WERI-Rb-1 (cell line): Measurements from ENCODE around the gene DDX3Y.

Source experiments
- DNase-seq: peaks from one replicate; pipeline ENCODE4 v3.0.0-alpha.2; 2020
- H3K27ac ChIP-seq: fragments of 250-450 bp; sonication (Bioruptor Pico); 2 replicates; pipeline ENCODE4 v1.5.1; 2020; ENCODE audit warnings: mild to moderate bottlenecking, moderate library complexity
- H3K27me3 ChIP-seq: fragments of 250-450 bp; sonication (Bioruptor Pico); 2 replicates; pipeline ENCODE4 v1.5.1; 2021; ENCODE audit warnings: mild to moderate bottlenecking, low read depth, moderate library complexity; ENCODE audit not compliant: insufficient read depth, severe bottlenecking
- H3K36me3 ChIP-seq: fragments of 250-450 bp; sonication (Bioruptor Pico); 2 replicates; pipeline ENCODE4 v1.5.1; 2020; ENCODE audit warnings: mild to moderate bottlenecking, moderate library complexity
- H3K4me3 ChIP-seq: 2 replicates; pipeline ENCODE4 v1.5.1; 2011; ENCODE audit warnings: low read depth, mild to moderate bottlenecking, control low read depth, low read length
- H3K9me3 ChIP-seq: fragments of 250-450 bp; sonication (Bioruptor Pico); 2 replicates; pipeline ENCODE4 v1.5.1; 2021; ENCODE audit warnings: mild to moderate bottlenecking, moderate library complexity; ENCODE audit not compliant: severe bottlenecking
- CTCF ChIP-seq: IDR thresholded peaks from 2 replicates; pipeline ENCODE4 v1.5.1; 2011; ENCODE audit warnings: low read depth, mild to moderate bottlenecking, control low read depth, inconsistent platforms, low read length

The DDX3Y gene

GRCh38 chrY:12904618-12905516, at the start of gene DDX3Y:
DDX3Y (plus strand) TSS chrY:12904868; CDS start chrY:12904937, 69 bp downstream.
- Histone ChIP-seq H3K27ac (no peak within 1 kb of the TSS), H3K9me3 (no peaks in the 10 kb centered on the region), H3K36me3 (no peaks in the 10 kb centered on the region), H3K4me3 (no peak within 1 kb of the TSS), H3K27me3 (no peaks in the 10 kb centered on the region)
- TF ChIP-seq CTCF: no peak
- no peak for DNase-seq

- no peaks in the 10 kb centered on the region for H3K27me3 ChIP-seq
- H3K9me3 ChIP-seq: no peaks in the 10 kb centered on the region
- no peaks in the 10 kb centered on the region for H3K36me3 ChIP-seq
- no peak for TF ChIP-seq CTCF
- no peak overlapping the region for H3K4me3 ChIP-seq
- no peak overlapping the region for H3K27ac ChIP-seq
- no peak for DNase-seq
Measured at GRCh38 chrY:12855791-12856275, 48.8 kb upstream of the DDX3Y start.

GRCh38 chrY:12867960-12868359, 36.7 kb upstream of the DDX3Y start:
- Histone ChIP-seq H3K9me3 (no peaks in the 10 kb centered on the region), H3K4me3 (no peak overlapping the region), H3K27me3 (no peaks in the 10 kb centered on the region), H3K36me3 (no peaks in the 10 kb centered on the region), H3K27ac (no peak overlapping the region)
- TF ChIP-seq CTCF: no peak
- DNase-seq: no peak

GRCh38 chrY:12896973-12897372, 7.7 kb upstream of the DDX3Y start:
- Histone ChIP-seq H3K36me3 (no peaks in the 10 kb centered on the region), H3K27me3 (no peaks in the 10 kb centered on the region), H3K27ac (no peak overlapping the region), H3K4me3 (no peak overlapping the region), H3K9me3 (no peaks in the 10 kb centered on the region)
- no peak for DNase-seq
- no peak for TF ChIP-seq CTCF

GRCh38 chrY:12898604-12899003, 6.1 kb upstream of the DDX3Y start:
- Histone ChIP-seq H3K9me3 (no peaks in the 10 kb centered on the region), H3K36me3 (no peaks in the 10 kb centered on the region), H3K4me3 (no peak overlapping the region), H3K27me3 (no peaks in the 10 kb centered on the region), H3K27ac (no peak overlapping the region)
- no peak for TF ChIP-seq CTCF
- DNase-seq: no peak
